GM19463 (cell line): ENCODE measurements around the gene SGCD.

ENCODE experiments used
- ATAC-seq: cut with Tn5 transposase; IDR thresholded peaks from one replicate; pipeline ENCODE4 v1.9.1; 2021; ENCODE audit warnings: mild to moderate bottlenecking, moderate library complexity; ENCODE audit not compliant: unreplicated experiment

Gene SGCD

DNA sequence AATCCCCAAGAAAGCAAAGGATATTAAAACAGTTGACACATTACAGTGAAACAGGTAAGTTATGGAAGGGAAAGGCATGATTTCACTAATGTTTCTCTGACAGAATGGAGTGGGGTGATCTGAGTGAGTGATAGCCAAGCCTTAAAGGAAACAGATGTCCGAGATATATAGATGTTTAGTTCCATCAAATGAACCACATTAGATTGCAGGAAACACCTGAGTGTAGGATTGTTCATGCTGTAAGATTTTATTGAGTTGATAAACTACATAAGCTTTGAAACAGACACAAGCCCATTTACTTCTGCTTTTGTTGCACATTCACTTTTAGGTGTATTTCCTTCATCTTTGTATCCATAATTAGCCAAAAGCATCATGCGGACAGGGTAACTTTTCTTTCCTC, 356.0 kb downstream of the SGCD start:
- ATAC-seq = no peak

DNA sequence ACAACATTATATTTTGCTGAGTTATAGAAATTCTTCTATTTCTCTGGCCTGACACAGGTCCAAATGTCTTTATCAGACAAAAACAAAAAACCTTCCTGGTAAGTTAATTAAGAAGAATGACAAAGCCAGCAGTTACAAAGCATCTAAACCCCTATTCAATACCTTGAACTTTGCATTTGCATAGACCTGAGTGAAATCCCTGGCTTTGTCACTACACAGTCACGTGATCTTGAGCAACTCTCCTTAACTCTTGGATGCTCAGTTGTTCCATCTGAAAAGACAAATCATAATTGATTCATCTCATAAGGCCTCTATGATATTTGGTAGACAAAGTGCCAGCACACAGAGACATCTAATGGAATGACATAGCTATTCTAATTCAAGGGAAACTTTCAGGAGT, 356.5 kb downstream of the SGCD start:
- no peak for ATAC-seq

DNA sequence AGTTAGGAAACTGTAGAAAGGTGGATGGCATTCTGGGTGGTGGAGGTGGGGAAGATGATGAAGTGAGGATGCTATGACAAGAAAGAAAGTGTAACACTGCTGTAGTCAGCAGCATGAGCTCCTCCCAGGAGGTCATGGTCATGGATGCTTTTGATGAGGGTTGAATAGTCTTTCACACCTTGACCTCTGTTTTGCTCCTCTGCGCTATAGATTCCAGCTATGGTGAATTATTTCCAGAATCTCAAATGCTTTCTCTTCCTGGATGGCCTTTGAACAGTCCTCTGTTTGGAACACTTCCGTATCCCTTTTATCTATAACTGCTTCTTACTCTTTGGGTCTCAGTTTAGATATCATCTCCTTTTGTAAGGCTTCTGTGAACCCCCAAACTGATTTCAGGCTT, 357.3 kb downstream of the SGCD start:
- ATAC-seq = no peak

DNA sequence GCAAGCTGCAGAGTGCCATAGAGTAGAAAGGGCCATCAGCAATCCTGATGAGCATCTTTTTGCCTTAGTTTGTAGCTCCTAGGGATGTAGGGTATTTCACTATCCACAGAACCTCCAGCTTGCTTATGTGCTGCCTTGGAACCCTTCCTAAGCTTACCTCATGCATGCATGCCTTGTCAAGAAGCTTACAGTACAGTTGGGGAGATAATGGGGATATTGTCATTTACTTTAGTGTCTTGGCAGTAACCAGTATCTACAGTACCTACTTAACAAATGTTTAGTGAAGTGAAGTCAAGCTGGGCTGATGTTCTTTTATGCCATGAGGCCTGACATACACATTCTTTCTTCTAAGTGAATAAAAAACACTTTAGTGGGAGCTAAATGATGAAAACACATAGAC, 358.5 kb downstream of the SGCD start:
- ATAC-seq = no peak

DNA sequence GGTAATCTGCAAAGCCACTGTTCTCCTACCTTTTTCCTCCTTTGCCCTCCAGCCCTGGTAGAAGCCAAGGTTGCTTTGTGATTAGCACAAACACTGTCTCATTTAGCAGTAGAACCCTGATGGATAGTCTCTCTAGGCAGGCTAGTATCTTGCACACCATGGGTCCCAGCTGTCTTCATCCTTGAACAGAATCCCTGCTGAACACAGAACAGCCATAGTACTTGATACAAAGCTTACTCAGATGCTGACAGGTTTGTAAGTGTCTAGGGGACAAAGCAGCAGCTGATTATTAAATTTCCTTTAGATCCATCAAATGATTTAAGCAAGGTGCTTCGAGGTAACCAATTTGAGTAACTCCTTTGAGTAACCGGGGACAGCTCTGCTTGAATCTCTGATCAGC, 359.4 kb downstream of the SGCD start:
- ATAC-seq = no peak

DNA sequence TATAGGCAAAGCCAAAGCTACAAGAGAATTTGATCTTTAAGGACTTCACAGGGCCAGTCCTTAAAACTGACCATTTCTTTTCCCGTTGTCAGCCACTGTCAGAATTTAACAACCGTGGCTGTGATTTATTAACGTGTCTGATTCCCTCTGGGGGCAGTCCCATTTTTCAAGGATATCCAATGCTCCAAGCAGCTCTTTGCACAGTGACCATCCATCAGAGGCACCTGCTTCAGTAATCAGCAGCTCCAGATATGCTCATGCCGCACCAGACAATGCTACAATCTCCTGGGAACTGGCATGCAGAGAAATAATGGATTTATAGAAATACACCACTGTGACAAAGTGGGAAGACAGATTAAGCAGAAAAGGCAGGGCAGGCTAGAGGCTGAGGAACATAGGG, 359.8 kb downstream of the SGCD start:
- ATAC-seq = no peak

DNA sequence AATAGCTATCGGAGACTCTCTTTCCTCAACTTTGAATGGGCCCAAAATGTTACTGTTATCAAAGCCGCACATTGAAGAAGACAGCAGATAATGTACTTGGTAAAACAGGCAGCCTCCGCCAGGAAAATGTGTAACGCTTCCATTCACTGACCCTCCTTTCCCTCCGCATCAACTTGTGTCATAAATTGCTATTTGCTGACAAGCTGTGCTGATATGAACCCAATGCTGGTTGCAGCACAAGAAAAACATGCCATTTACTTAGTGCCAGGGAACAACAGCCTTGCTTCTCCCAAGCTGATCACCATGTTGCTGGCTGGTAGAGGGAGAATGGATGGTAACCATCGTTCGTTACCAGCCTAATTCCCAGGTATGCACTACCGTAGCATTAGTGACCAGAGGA, 360.6 kb downstream of the SGCD start:
- ATAC-seq = no peak

DNA sequence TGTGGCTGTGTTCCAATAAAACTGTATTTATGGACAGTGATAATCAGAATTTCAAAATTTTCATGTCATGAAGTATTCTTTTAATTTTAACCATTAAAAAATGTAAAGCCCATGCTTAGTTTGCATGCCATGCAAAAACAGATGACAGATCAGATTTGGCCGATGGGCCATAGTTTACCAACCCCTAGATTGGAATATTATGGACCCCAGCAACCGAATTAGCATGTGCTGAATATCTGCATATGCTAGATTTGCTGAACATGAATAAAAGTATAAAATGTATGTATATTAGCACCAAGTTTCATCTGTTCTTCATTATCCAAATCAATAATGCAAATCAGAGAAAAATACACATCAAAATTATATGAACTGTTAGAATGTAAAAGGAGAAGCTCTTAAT, 364.6 kb downstream of the SGCD start:
- no peak for ATAC-seq

DNA sequence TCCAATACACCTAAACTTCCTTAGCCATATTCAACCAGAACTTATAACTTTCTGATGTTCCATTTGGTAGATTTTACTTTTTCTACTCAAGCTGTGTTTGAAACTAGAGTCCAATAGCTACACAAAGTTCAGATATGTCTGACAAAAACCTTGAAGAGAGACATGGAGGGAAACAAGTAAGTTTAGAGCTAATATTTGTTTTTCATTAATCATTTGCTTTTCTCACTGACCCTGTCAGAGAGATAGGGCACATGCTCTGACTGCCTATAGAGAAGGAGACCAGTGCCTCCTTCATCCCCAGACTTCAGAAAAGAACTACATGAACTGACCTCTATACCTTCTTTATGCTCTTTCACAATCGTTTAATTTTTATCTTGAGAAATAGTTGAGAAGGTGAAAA, 366.1 kb downstream of the SGCD start:
- no peak for ATAC-seq

DNA sequence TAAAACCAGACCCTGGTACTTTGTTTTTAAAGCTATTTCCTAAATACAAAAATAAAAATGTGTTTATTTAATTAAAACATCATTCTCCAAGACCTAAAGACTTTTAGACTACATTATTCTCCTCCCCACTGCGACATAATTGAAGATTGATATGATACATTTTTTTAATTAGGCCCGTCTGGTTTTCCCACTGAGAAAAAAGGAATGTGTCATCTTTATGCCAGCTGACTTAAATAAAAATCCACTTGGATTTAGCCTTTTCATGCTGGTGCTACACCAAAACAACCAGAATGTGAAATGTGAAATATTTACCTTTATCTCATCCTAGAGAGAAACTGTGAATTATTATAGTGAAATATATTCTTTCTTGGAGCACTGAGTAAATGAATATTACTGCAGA, 367.6 kb downstream of the SGCD start:
- ATAC-seq = no peak

DNA sequence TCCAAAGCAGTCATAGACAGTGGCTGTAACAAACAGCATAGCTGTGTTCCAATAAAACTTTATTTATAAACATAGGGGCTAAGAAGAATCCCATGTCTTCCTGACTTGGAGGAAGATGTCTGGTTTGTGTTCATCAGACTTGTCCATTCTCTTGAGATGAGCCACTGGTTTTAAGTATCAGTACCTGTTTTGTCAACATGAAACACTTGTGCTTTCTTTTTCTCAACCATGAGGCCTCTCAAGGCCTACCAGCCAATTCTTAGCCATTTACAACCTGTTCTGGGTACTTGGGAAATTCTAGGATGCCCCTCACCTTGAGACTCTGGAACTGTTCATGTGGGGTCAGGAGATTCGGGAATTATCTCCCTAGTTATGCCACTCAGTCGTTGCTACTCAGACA, 368.8 kb downstream of the SGCD start:
- no peak for ATAC-seq

DNA sequence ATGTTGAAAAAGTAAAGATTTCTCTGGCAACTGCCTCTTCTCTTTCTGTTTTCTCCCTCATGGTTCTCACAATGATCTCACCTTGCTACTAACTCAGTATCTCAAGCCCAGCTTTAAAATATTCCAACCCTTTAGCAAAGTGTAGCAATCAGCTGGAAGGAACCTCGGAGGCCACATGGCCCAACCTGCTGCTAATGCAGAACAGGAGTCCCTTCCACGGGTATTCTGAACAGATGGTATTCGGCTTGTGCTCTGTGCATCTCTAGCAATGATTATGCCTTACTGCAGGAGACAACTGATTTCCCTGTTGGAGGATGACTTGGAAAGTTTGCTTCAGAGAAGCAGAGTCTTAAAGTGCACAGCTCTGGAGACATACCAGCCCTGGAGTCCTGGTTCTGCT, 371.4 kb downstream of the SGCD start:
- no peak for ATAC-seq

DNA sequence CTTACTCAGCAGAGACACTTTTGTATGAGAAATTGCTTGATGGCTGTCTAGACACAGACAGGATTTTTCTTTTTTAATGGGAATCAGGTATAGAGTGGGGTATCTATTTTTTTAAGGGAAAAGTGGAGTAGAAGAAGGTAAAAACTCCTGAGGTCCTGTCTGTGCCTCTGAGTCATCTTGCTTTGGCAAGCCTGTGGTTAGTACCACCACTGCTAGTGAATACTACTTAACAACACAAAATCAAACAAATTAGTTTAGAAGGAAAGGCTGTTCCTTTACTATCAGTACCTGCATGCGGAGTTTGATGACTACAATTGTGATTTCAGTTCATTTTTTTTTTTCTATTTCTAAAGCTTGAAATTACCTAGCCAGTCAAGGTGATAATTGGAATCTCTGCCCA, 372.2 kb downstream of the SGCD start:
- ATAC-seq = no peak

DNA sequence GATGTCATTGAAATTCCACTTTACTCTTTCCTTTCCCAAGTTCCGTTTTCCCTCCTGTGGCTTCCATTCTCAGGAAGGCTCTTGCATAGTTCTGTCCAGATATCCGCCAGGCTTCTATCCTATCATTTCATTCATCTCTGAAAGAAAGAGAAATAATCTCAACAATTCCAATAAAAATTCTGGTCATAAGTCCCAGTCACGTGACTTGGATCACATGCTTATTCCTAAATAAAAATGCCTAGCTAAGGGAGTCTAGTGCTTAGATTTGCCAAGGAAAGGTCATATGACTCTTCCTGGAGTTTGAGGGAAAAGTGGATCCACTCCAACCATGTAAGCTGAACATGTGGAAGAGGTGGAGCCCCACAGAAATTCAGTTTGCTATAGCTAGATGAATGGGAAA, 377.2 kb downstream of the SGCD start:
- no peak for ATAC-seq

DNA sequence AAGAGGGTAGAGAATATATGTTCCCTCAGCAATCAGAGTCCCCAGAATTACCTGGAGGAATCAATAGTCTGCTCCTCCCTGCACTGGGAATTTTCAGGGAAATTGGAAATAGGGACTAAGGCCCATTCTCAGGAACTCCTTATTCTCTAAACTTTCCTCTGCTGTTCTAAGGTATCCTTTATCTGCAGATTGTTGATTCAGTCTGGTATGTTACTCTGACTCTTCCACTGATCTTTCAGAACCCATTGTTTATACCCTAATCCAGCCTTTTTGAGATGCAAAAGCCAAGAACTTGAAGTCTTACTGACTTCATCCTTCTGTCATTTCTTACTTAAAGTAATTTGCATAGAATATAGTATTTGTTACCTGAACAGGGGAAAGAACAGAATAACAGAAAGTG, 379.7 kb downstream of the SGCD start:
- no peak for ATAC-seq

DNA sequence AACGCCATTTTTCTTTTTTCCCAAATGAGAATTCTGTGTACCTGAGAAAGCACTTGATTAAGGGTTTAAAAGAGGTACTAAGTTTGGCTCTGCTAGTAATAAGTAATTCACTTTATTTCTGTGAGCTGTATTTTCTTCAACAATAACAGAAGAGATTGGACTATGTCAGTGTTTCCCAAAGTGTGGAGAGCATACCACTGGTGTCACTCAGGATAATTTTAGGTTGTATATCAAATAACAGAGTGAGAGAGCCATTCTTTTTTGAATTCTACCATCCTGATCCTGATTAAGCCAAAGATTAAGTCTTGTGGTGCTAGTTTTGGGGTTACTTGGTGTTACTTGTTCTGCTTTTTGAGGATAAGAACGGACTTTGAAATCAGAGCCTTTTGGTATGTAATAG, 380.8 kb downstream of the SGCD start:
- ATAC-seq = no peak

DNA sequence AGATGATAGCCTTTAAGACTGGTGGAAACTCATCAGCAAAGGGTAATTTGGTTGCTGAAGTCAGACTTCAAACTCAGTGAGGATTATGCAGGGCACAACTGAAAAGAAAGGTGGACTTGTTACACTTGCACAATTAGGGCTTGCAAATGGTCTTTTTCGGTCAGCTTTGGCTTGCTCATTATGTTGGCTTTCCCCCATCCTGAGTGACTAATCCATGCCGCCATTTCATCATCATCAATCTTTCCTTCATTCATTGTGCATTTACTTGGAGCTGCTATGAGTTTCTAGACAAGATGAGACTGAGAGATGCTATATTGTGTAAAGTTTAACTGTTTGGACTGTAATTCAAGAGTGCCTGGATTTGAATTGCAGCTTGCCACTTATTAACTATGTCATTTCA, 388.3 kb downstream of the SGCD start:
- ATAC-seq = no peak

DNA sequence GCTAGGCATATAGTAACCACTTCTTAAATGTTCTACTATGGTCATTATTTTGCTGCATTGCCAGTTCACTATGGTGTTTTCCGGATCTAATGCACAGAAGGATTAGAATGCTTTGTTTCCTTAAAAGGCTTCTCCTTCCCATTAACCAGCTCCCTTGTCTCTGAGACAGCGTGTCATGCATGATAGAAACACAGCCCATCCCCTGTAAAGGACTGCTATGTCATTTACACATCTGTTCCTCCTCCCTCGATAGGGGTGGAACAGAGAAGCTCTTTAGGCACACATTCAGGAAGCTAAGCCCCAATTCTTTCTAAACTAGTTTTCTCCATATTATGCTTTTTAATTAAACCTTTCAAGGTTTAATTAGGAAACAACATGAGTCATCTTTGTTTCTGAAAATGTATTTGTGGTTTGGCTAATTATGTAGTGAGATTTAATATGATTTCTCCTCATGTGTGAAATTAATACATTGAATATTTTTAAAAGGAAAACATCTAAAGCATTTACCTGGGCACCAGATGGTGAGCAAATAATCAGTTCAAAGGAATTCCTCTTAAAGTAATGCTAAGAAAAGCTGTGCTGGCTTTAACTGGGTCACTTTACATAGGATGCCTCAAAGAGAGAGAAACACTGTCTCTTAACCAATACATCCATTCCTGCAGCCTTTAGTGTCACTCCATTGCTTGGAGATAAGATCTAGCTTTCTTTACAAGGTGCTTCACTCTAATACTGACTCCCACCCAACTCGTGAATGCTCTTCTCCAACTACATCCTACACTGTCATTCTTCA, 389.8 kb downstream of the SGCD start:
- no peak for ATAC-seq

DNA sequence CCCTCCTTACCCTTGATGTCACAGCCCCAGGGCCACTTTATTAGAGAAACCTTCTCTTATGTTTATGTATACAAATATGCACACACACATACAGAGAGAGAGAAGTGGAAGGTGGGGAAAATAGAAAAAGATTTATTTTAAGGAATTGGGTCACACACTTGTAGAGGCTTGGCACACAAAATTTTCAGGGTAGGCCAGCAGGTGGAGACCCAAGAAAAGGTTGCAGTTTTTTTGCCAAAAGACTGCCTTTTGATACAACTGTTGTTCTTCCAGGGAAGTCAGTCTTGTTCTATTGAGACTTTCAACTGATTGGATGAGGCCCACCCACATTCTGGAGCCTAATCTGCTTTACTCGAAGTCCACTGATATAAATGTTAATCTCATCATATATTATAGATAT, 392.0 kb downstream of the SGCD start:
- no peak for ATAC-seq

DNA sequence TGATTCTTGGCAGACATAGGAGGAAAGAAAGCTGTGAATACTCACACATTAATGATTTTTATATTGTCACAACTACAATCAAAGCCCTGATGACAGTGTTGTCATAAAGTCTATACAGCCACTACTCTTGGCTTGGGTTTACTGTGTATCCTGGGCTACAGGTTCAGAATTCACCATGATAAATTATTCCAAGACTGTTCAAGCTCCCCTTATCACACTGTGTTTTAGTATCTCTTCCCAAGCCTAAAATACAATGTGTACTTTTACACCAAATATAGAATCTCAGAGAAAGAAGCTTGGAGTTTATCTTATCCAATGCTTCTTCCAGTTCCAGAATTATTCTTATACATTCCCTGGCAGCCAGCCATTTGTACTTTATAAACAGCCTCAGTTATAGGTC, 395.4 kb downstream of the SGCD start:
- ATAC-seq = no peak

DNA sequence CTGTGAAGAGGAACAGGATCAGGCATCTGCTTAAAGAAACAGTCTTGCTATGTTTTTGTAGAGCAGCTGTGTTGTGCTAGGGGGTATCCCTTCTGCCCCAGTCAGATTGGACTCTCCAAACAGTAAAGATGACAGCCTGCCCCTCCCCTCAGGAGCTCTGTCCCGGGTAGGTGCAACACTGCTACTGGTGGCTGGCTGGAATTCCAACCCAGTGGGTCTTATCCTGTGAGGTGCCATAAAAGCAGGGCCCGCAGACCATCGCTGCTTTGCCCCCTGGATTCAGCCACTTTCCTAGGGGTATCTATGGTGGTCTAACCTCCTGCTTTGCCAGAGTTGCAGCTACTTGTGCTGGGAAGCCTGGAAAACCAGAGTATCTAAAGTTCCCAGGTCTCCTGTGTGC, 408.5 kb downstream of the SGCD start:
- ATAC-seq = no peak

DNA sequence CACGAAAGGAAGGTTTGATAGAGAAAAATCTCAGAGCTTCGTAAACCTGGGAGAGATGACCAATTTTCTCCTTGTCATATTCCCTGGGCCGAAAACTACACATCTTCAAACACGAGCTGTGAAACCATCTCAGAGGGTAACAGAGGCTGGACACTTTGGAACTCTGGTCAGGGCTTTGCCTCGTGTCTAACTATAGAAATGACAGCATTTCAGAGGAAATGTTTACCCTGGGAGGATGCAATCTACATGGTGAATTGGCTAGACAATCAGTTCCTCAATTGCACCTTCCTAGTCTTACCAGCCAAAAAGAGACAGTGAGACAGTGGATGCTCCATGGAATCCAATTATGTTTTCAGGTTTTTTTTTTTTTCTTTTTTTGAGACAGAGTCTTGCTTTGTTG, 414.6 kb downstream of the SGCD start:
- no peak for ATAC-seq

DNA sequence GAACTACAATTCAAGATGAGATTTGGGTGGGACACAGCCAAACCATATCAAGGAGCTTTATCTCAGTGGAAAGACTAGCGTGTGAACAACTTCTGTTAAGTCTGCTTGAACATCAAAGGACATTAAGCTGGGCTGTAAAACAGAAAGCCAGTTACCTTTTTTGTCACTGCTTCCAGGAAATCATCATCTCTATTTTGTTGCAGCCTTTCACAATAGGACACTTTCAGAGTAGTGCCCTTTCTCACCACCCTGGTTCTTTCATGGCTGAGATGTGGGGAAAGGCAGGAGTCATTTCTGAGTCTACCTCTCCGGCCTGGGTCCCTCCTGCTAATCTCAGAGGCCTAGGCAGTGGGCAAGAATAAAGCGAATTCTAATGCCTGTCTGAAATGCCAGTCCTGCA, 426.9 kb downstream of the SGCD start:
- ATAC-seq = no peak
